PC-3 (cell line): ENCODE measurements around the gene TMEM82.

ENCODE experiments used
- EZH2phosphoT487 ChIP-seq: fragments of 300-600 bp; sonication (generic); IDR thresholded peaks from 2 replicates; pipeline ENCODE4 v1.6.1; 2018; ENCODE audit warnings: mild to moderate bottlenecking, antibody characterized with exemption, low read length, borderline replicate concordance
- TF ChIP-seq, protein P1 (sequence below): fragments of 300-600 bp; sonication (generic); conservative IDR thresholded peaks from 2 replicates; pipeline ENCODE4 v1.5.1; 2017; ENCODE audit warnings: antibody characterized with exemption, low read depth, mild to moderate bottlenecking, low read length

DNA sequence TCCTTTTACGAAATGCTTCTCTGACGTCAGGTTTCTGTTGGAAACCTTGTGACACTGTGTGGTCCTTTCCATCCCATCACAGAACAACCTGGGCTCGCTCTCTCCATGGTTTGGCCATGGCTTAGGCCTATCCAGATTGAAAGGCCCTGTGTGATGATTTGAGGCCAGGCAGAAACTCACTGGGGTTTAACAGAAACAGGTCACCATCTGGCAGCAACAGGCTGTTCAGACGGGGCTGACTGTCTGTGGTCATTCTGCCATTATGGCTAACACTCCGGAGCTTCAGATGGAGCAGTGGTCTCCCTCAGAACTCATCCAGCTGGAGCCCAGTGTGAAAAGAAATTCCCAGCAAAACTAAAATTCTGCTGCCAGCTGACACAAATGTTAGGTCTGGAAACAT is 48.9 kb upstream of the TMEM82 start:
- TF ChIP-seq, protein P1, sequence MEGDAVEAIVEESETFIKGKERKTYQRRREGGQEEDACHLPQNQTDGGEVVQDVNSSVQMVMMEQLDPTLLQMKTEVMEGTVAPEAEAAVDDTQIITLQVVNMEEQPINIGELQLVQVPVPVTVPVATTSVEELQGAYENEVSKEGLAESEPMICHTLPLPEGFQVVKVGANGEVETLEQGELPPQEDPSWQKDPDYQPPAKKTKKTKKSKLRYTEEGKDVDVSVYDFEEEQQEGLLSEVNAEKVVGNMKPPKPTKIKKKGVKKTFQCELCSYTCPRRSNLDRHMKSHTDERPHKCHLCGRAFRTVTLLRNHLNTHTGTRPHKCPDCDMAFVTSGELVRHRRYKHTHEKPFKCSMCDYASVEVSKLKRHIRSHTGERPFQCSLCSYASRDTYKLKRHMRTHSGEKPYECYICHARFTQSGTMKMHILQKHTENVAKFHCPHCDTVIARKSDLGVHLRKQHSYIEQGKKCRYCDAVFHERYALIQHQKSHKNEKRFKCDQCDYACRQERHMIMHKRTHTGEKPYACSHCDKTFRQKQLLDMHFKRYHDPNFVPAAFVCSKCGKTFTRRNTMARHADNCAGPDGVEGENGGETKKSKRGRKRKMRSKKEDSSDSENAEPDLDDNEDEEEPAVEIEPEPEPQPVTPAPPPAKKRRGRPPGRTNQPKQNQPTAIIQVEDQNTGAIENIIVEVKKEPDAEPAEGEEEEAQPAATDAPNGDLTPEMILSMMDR = no peak
- TF ChIP-seq EZH2phosphoT487 = no peak
